ENCODE results near the gene ARFGEF2.

- TF ChIP-seq CTCF (IDR thresholded peaks at IDR 0.05; ENCODE audit: low read depth, low read length) = no peak
- TF ChIP-seq EZH2phosphoT487 (IDR thresholded peaks at IDR 0.05; ENCODE audit: low read depth) = no peak
Observed at GRCh38 chr20:48945840-48946514, 24.5 kb downstream of the ARFGEF2 start.
